NB4 (cell line): ENCODE measurements around the gene CLCNKB.

Source experiments
- CTCF ChIP-seq: IDR thresholded peaks from one replicate; pipeline ENCODE4 v1.5.1; 2012; ENCODE audit warnings: low read depth, low read length
- MYC ChIP-seq: IDR thresholded peaks from 2 replicates; pipeline ENCODE4 v1.6.1; 2011; ENCODE audit warnings: low read depth, low read length
- POLR2A ChIP-seq: IDR thresholded peaks from 2 replicates; pipeline ENCODE4 v1.6.1; 2011; ENCODE audit warnings: mild to moderate bottlenecking; ENCODE audit not compliant: insufficient read length; ENCODE audit errors: extremely low read depth
- TF ChIP-seq, protein P1 (sequence below): IDR thresholded peaks from 2 replicates; pipeline ENCODE4 v1.6.1; 2011; ENCODE audit warnings: low read depth, low read length

GRCh38 chr1:16071614-16072013, 28.0 kb downstream of the CLCNKB start:
- no peak for TF ChIP-seq POLR2A
- TF ChIP-seq CTCF, result no peak
- TF ChIP-seq, protein P1, sequence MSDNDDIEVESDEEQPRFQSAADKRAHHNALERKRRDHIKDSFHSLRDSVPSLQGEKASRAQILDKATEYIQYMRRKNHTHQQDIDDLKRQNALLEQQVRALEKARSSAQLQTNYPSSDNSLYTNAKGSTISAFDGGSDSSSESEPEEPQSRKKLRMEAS, result no peak
- no peak for TF ChIP-seq MYC
